ENCODE data around the gene COL28A1.

DNA sequence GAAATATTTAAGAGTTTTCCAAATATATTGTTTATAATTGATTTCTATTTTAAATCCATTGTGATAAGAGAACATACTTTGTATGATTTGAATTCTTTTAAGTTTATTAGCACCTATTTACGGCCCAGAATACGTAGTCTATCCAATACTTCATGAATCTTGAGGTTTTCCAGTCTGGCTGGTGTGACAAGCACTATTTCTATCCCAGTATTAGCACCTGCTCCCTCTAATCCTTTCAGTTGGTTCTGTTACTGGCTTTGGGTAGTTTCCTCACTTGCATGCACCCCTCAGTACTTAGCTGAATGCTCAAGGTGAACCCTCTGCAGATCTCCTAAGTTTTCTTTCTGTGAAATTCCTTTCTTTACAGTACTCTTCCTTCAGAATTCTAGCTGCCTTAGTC, 186.5 kb downstream of the COL28A1 start:
- TF ChIP-seq, protein P1, sequence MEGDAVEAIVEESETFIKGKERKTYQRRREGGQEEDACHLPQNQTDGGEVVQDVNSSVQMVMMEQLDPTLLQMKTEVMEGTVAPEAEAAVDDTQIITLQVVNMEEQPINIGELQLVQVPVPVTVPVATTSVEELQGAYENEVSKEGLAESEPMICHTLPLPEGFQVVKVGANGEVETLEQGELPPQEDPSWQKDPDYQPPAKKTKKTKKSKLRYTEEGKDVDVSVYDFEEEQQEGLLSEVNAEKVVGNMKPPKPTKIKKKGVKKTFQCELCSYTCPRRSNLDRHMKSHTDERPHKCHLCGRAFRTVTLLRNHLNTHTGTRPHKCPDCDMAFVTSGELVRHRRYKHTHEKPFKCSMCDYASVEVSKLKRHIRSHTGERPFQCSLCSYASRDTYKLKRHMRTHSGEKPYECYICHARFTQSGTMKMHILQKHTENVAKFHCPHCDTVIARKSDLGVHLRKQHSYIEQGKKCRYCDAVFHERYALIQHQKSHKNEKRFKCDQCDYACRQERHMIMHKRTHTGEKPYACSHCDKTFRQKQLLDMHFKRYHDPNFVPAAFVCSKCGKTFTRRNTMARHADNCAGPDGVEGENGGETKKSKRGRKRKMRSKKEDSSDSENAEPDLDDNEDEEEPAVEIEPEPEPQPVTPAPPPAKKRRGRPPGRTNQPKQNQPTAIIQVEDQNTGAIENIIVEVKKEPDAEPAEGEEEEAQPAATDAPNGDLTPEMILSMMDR (conservative IDR thresholded peaks at IDR 0.05; ENCODE audit: low read depth in 2 of 2): no peak
- TF ChIP-seq EZH2 (IDR thresholded peaks at IDR 0.05; ENCODE audit: low read depth, unreplicated experiment) (no peak), CREB1 (CRISPR knock-in tag; IDR thresholded peaks at IDR 0.05; ENCODE audit: low read depth) (no peak), EZH2phosphoT487 (IDR thresholded peaks at IDR 0.05; ENCODE audit: unreplicated experiment) (no peak), POLR2AphosphoS5 (IDR thresholded peaks at IDR 0.05; ENCODE audit: low read depth) (no peak), ZNF114 (CRISPR knock-in tag; IDR thresholded peaks at IDR 0.05) (no peak), NANOG (IDR thresholded peaks at IDR 0.05; ENCODE audit: borderline replicate concordance) (no peak)
- TF ChIP-seq, protein P2, sequence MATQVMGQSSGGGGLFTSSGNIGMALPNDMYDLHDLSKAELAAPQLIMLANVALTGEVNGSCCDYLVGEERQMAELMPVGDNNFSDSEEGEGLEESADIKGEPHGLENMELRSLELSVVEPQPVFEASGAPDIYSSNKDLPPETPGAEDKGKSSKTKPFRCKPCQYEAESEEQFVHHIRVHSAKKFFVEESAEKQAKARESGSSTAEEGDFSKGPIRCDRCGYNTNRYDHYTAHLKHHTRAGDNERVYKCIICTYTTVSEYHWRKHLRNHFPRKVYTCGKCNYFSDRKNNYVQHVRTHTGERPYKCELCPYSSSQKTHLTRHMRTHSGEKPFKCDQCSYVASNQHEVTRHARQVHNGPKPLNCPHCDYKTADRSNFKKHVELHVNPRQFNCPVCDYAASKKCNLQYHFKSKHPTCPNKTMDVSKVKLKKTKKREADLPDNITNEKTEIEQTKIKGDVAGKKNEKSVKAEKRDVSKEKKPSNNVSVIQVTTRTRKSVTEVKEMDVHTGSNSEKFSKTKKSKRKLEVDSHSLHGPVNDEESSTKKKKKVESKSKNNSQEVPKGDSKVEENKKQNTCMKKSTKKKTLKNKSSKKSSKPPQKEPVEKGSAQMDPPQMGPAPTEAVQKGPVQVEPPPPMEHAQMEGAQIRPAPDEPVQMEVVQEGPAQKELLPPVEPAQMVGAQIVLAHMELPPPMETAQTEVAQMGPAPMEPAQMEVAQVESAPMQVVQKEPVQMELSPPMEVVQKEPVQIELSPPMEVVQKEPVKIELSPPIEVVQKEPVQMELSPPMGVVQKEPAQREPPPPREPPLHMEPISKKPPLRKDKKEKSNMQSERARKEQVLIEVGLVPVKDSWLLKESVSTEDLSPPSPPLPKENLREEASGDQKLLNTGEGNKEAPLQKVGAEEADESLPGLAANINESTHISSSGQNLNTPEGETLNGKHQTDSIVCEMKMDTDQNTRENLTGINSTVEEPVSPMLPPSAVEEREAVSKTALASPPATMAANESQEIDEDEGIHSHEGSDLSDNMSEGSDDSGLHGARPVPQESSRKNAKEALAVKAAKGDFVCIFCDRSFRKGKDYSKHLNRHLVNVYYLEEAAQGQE (IDR thresholded peaks at IDR 0.05; ENCODE audit: unreplicated experiment): no peak
- TF ChIP-seq, protein P3, sequence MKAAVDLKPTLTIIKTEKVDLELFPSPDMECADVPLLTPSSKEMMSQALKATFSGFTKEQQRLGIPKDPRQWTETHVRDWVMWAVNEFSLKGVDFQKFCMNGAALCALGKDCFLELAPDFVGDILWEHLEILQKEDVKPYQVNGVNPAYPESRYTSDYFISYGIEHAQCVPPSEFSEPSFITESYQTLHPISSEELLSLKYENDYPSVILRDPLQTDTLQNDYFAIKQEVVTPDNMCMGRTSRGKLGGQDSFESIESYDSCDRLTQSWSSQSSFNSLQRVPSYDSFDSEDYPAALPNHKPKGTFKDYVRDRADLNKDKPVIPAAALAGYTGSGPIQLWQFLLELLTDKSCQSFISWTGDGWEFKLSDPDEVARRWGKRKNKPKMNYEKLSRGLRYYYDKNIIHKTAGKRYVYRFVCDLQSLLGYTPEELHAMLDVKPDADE (IDR thresholded peaks at IDR 0.05): no peak
